GM19351 (cell line): ENCODE data around the gene PIN4.
"Not testable (repeated sequence)": the region's sequence is repeated elsewhere in the genome, so short reads cannot be mapped to it uniquely, and the experiment has no call there.

Source experiments
- ATAC-seq: cut with Tn5 transposase; IDR thresholded peaks from one replicate; pipeline ENCODE4 v1.9.1; 2021; ENCODE audit warnings: mild to moderate bottlenecking, moderate library complexity; ENCODE audit not compliant: unreplicated experiment

PIN4 gene

DNA sequence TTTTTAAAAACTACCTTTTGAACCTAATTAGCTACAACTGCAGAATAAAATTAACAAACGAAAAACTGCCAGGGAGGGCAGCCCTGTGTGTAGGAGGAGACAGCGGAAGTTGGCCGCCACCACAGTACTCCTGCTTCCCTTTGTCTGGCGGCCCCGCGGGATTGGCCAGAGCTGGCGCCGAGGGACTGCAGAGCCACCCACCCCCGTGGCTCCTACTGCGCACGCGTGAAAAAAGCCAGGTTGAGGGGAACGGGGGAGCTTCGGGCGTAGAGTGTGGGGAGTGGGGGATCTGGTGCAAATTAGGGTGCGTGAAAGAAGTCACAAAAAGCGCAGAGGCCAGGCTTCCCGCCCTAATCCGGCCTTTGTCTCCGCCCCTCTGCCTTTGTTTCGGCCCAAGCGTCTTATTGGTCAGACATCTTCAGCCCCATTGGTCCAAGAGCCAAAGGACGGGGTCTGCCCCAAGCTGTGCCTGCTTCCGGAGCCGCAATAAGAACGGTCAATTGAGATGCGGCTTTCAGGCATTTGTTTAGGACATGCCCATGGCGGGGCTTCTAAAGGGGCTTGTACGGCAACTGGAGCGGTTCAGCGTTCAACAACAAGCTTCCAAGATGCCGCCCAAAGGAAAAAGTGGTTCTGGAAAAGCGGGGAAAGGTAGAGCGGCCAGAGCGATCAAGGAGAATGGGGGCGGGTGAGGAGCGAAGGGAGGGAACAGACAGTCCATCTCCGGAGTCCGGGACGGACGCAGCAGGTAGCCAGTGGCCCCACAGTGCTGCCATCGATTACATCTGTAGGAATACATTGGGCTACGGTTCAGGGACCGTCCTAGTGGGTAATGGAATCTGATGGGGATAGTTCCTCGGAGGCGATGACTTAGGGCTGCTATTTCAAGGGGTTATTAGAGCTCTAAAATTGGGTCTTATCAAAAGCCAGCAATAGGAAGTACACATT is at the start of gene PIN4:
TSS of gene PIN4 (plus strand) at position 580 of the 948 bp plus-strand sequence. CDS start at position 609, 29 bp downstream.
- peak; percentile 91 for ATAC-seq

- no peak for ATAC-seq
Measured at GRCh38 chrX:72132456-72132855, 49.1 kb upstream of the PIN4 start.

DNA sequence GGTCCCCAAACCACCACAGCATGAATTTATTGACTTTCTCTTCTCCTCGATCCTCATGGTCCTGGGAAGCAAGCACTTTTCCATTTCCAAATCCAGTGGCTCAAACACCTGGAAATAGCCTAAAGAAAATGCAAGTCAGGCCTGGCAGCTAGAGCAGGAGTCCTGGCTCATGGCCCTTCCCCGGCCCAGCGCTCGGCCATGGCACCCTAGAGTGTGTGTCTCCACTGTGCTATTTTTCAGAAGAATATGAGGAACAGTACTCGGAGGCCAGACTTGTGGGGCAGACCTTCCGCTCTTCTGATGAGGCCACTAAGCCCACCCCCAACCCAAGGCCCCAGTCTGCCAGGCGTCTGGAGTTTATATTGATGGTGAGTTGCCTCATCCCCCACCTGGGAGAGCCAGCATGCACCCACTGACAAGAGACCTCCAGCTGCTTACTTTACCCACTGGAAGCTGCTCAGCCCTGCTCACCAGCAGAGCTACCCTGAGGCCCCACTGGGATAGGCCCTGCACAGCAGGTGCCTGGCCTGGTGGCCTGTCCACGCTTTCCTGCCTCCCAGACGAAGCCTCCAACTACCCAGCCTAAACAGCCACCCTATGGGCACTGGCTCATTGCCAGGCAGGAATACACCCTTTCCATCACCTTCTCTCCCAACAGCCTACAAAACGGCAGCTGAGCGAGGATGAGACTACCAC is 47.6 kb upstream of the PIN4 start:
- no peak for ATAC-seq

DNA sequence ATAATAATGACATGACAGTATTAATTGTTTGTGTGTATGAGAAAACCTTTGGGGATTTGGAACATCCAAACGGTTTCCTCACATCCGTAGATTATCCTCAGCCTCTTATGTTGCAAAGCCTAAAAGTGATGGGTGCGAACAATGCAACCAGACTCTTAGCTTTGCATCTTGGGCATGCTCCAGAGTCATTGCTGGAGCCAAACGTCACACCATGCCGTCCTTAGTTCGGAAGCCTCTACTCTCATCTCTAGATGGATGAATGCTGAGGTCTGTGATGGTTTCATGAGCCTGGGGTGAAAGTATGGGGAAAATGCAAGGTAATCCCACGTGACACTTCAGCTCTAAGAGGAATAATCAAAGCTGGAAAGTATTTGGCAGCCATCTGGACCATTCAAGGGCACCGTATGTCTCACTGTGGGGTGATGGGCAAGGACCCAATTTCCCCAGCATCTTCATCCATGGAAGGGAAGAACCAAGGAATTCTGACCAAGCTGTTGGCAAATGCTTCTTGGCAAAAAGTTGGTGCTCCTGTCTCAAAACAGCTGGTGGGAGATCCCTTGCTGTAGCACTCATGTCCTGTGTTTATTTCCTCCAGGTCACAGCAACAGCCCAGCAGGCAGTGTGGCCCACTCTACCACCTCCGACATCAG is 43.6 kb upstream of the PIN4 start:
- no peak for ATAC-seq

DNA sequence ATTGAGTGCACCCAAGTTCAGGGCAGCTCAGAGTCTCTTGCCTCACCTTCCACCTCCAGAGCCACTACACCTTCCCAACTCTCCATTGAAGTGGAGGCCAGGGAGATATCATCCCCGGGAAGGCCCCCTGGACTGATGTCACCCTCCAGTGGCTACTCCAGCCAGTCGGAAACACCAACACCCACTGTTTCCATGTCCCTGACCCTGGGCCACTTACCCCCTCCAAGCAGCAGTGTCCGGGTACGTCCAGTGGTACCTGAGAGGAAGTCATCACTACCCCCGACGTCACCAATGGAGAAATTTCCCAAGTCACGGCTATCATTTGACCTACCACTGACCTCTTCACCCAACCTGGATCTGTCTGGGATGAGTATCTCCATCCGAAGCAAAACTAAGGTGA is 42.0 kb upstream of the PIN4 start:
- ATAC-seq: no peak

GRCh38 chrX:72141372-72142004 is 40.1 kb upstream of the PIN4 start:
- peak; percentile 73 for ATAC-seq

DNA sequence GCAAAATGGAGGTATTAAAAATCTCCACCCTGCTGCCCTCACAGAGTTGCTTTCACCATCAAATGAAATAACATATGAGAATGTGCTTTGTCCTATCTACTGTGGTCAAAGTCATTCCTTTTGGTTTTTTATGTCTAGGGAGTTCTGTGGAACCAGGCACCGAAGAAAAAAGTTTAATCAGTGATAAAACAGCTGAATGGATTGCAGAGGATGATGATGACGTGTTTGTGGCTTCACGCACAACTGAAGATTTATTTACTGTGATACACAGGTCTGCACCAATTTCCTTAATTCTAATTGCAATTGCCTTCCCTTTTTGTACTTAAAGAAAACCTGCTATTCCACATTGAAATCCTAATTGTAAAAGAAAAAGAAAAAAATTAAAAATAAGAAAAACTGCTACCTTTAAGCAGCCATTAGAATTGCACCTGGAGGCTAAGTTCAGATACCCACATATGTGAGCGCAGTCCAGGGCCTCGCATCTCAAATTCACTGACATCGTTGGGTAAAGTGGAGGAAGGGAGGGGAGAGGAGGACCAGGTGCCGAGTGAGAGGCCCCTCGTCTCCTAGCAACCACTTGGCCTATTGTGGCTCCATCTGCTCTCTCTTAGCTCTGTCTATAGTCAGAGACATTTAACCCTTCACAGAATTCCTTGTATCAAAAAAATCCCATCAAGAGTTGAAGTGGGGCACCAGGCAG is 39.3 kb upstream of the PIN4 start:
- peak; percentile 28 for ATAC-seq

DNA sequence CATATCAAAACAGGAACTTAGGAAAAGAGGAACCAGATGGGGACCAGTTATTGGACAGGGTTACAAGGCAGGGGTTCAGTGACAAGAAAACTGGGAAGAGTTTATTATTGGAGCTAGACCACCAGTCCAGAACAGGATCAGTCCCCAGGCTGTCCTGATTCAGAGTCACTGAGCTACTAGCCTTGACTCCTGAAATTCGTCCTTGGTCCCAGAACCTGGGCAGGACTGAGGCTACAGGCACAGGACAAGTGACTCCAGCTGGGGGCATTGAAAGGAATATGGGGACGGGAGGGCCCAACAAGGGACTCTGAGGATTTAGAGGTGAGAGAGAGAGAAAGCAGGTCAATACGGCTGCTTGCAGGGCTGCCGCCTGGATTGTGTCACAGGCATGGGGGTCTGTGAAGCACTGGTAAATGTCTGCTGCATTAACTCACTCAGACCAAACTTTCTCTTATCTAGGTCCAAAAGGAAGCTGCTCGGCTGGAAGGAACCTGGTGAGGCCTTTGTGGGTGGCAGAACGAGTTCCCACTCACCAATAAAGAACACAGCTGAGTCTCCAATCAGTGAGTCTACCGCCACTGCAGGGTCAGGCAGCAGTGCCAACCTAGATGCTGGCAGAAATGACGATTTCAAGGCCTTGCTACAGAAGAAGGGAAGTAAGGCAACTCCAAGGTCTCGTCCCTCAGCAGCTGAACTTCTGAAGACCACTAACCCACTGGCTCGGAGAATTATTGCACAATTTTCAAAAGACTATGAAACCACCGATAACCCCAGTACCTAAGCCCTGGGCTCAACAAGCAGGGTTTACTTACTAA is 38.6 kb upstream of the PIN4 start:
- no peak for ATAC-seq

GRCh38 chrX:72143609-72143907 is 38.0 kb upstream of the PIN4 start:
- ATAC-seq: no peak

DNA sequence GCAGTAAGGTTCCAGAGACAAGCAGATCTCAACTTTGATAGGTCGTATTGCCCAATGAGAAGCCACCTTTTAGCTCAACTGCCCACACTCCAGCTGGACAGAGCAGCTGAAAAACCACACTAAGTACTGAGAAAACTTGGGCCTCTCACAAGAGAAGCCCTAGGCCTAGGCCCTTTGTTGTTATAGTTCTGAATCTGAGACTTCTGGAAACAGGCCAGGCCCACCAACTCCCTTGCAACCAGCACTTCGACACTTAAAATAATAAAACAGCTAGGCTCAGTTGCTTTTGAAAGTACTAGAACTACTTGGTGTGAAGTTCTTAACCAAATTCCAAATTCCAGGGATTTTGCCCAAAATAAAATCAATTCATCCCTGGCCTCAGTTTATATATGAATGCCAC is 36.4 kb upstream of the PIN4 start:
- ATAC-seq: no peak

DNA sequence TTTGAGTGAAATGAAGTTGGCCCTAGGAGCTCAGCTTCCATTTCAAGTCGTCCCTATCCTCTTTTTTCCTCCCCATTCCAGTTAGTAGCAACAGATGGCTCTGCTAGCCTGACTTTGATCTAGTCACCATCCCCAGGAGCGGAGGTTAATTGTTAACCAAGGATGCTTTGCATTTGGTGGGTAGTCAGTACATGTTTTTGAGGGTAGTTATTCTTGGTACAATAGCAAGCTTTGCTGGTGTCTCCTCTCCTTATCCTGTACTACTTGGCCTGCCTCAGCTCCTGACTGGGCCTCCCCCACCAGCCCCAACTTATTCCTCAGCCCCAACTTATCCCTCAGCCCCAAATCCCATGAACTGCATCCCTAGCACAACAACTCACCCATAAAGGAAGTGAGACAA is 35.0 kb upstream of the PIN4 start:
- no peak for ATAC-seq

DNA sequence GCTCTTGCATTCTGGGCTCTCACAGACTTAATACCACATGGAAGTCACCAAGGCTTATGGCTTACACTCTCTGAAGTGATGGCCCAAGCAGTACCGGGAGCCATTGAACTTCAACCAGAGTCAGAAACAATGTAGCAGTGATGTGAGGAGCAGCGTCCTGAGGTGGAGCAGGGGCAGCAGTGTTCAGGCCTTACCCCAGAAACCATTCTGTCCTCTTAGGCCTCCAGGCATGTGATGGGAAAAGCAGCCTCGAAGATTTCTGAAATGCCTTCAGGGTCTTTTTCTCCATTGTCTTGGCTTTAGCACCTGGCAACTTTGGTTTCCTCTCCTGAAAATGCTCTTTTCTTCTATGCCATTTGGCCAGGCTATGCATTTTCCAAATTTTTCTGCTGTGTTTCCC is 22.8 kb upstream of the PIN4 start:
- no peak for ATAC-seq

- ATAC-seq: no peak
Measured at GRCh38 chrX:72159769-72160168, 21.8 kb upstream of the PIN4 start.

DNA sequence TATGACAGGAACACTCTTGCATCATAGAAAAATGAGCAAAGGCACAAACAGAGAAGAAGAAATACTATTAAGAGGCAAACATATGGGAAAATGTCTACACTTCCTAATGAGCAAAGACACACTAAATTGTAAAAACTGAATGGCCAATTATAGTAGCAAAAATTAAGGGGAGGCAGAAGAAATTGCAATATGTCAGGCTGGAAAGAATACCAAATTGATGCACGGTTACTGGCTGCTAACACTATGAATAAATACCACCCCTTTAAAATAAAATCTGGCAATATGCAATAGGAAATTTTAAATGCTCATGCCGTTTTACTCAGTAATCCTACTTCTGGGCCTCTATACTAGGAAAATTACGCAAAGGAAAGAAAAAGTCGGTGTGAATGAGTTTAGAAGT is 16.0 kb upstream of the PIN4 start:
- ATAC-seq: no peak

DNA sequence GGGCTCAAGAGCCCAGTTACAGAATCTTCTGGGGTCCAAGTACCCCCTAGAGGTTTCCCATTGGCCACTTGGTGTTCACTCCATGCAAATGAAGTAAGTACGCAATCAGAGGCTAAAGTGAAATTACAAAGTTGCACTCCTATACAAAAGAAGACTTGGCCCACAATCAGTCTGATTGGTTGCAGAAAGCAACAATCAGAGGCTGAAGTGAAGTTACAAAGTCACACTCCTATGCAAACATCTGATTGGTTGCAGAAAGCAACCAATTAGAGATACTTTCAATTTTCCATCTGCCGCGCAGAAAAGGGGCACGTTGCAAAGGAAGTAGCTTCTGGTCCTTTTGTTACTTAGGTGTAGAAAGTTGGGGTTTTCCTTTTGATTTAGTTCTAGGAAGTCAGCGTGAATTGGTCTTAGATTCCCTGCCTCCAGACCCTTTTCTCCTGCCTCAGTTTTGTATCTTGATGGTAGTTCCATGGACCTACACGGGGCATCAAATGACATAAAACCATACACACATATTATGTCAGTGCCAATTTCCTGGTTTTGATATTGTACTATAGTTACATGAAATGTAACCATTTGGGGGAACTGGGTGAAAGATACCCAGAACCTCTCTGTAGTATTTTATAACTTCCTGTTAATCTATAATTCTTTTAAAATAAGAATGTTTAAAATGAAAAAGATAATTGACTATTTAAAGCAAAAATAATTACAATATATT is 12.4 kb upstream of the PIN4 start:
- no peak for ATAC-seq

GRCh38 chrX:72176289-72176688 is 5.3 kb upstream of the PIN4 start:
- not testable (repeated sequence) for ATAC-seq

DNA sequence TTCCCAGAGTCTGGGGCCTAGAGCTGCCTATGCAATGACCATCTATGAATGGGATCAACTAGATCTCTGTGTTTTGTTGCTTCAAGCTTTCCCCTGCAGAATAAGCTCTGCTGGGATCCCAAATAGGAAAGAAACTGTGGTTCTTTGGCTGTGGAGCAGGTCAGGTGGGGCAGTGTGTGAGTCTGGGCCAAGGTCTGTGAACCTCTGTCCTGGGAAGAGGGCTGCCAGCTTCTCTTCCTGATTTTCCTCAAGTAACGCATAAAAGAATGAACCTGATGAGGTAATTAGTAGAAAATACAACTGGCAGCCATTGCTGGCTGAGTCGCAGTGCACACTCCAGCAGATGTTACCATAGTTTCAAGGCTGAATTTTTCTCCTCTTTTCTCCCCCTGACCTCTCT is 4.6 kb upstream of the PIN4 start:
- no peak for ATAC-seq

DNA sequence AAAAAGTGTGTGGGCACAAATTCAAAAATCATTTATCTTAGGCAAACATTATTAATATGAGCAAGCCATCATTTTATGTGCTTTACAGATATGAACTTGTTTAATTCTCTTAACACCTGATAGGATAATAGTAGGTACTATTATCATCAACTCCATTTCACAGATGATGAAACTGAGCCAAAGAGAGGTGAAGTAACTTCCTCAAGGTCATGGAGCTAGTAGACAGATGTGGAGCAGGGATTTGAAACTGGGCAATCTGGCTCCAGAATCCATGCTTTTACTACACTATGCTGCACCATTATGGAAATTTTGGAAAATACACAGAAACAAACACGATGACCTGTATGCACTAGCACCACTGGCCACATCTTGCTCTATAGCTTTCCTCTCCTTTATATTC is 1.0 kb upstream of the PIN4 start:
- no peak for ATAC-seq

DNA sequence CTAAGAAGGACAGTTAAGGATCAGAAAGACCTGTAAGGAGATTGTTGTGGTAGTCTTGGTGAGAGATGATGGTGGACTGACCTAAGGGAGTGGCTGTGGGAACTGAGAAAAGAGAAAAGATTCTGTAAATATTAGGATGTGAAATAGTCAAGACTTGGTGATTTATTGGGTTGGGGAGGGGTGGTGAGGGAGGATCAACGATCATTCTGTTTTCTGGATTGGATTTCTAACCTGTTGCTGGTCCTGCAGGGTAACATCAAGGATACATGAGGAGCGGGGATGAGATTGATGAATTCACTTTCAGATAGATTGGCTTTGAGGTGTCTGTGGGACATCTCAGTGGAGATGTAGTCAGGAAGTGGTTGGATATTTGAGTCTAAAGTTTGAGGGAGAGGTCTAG is 1.4 kb downstream of the PIN4 start:
- ATAC-seq: no peak
